HG03159 (cell line): ENCODE data around the gene GCHFR.

Source experiments
- ATAC-seq: cut with Tn5 transposase; IDR thresholded peaks from one replicate; pipeline ENCODE4 v1.9.1; 2021; ENCODE audit warnings: mild to moderate bottlenecking, moderate library complexity; ENCODE audit not compliant: unreplicated experiment

The GCHFR gene

DNA sequence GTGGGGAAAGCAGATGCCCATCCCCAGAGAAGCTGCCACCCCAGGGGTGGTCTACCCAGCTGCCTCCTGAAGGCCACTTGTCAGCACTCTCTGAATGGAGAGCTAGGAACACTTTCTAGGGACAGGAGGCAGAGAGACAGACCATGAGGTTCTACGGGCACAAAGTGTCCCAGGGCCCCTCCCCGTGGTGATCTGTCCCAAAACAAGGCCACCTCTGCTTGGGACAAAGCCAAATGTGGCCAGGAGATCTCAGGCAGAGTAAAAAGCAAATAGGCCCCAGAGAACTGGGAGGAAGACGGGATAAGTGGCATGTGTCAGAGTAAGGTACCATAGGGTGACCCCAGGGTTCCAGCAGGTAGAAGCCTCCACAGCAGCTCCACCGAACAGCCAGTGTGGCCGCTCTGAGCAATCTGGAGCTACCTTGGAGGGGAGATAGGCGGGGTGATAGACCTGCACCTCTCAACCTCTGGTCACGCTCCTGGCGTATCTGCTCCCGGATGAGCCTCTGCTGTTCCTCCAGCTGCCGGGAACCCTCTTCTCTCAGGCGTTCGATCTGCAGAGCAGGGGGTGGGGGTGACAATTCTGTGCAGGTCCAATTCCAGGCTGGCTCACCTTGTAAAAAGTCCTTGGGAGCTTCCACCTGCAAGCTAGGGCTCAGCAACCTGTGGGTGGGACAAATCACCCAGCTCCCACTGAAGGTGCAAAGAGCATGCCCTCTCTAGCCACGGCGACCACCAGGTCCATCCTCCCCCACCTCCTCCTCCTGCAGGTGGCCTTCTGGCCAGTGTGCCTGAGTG lies 12.1 kb downstream of the GCHFR start:
- ATAC-seq: no peak

DNA sequence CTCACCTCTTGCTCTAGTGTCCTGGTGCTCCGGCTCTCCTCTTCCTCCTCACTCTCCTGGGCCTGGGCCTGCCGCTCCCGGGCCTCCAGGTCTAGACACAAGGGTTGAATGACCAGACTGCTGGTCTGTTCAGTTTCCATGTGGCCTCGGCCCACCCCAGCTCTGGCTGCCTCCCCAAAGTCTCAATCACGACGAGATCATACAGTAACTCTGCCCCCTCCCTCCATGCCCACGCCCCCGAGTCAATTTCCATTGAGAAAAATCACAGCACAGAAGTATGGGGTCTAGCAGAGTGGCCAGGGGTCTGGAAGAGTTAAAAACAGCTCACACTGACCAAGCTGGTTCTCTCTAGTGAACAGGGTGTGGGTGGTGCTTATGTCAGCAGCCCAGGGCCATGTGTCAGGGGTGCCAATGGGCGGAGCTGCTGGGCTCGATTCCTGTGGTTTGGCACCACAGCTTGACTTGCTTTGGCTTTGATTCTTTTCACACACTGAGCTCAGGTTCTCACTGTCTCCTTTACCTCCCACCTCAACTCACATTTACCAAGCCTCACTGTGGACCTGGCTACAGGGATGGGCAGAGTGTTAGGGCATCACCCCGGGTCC lies 12.8 kb downstream of the GCHFR start:
- ATAC-seq: no peak

DNA sequence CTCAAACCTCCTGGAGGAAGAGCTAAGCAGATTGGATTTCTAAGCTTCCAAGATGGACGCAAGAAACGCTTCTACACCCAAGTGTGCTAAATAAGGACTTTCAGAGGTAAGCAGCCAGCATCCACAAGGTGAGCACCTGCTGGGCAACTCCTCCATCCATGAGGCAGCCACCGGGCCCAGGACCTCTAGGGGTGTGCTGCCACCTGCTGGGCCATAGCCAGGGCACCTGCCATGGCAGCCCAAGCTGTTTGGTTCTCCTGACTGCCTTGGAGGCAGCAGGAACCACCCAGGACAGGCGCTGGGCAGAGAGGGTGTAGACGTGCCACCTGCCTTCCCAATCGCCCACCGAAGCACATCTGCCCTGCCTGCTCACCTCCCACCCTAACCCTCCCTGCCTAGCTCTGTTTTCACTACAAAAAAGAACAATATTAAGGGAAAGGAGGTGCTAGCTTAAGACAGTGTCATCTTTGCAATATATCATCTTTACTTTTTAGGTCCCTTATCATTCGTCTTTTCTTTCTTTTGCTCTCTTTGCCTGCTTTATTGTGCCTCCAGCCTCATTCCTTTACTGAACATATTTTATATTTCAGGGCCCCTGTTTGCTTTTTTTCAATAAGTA lies 18.9 kb downstream of the GCHFR start:
- ATAC-seq: no peak

DNA sequence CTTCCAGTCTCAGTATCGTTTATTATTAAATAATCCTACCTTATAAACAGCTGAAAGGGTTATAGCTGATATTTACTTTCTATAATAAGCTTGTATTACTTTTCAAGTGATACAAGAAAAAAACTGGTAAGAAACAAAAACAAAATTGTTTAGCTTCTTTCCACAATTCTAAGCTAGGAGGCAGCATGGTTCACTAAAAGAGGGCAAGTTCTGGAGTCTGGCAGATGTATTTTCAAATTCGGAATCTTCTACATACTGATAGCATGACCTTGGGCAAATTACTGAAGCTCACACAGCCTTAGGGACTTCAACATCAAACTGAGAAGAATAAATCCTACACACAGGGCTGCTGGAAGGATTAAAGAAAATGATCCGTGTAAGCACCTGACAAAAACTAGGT lies 21.3 kb downstream of the GCHFR start:
- no peak for ATAC-seq

DNA sequence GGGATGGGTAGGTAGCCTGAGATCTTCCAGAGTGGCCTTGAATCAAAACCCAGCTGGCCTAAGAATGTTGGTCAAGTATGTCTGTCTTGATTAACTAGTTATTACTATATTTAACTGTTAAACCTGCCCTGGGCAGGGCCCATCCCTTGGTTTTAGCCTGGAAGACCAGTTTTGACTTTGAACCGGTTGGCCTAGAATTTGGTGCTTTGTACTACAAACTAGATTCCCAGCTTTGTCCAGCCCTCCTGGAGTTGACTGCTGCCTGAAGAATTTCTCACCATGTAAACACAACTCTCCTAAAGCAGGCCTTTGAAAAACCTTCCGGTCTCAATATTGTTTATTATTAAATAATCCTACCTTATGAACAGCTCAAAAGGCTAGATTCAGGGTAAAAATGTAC lies 21.9 kb downstream of the GCHFR start:
- no peak for ATAC-seq

DNA sequence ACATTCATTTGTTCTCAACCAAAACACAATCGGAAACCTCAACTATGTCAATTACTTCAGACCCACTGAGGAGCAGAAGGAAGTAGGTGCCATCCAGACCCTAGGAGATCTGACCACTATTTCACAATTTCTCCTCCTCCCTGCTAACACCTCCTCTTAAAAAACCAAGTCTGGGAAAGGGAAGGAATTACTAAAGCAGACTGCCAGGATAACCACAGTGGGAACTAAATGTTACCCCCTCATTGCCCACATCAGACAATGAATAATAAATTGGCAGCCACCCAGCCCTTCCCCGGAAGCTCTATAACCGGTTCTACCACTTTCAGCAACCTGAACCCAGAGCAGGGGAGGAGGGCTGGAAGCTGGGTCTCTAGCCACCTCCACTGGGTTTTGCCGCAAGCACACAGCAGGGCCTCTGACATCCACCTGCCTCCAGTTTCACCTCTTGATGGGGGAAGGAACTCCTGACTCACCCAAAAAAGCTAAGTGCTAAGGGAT lies 23.5 kb downstream of the GCHFR start:
- ATAC-seq: no peak

DNA sequence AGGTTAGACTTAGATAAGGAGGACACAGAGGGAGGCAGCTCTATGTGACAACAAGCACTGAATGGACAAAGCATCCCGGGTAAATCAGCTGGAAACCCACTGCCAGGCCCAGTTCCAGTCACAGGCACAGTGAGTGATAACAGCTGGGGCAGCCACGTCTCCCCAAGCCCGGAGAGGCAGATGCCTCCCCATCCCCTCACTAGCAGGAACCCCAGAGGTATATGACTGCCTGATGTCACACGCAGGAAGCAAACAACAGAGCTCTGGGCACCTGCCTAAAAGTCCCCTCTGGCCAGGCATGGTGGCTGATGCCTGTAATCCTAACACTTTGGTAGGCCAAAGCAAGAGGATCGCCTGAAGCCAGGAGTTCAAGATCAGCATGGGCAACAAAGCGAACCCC lies 24.1 kb downstream of the GCHFR start:
- ATAC-seq: no peak

DNA sequence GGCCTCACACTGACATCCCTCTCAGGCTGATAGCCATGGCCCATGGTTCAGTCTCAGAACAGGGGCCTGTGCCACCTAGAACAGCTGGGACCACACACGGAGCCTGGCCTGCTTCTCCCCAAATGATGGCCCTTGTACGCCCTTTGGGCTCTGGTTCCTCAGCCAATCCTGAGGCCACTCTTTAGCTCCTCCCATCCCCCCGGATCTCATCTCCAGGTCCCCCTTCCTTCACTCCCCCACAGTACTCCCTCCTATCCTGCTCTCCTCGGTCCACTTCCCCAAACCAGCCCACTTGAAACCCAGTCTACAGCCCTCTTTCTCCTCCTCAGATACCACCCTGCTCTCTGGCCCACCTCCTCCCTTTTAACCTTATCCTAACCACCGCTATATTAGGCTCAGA lies 25.3 kb downstream of the GCHFR start:
- ATAC-seq: no peak

DNA sequence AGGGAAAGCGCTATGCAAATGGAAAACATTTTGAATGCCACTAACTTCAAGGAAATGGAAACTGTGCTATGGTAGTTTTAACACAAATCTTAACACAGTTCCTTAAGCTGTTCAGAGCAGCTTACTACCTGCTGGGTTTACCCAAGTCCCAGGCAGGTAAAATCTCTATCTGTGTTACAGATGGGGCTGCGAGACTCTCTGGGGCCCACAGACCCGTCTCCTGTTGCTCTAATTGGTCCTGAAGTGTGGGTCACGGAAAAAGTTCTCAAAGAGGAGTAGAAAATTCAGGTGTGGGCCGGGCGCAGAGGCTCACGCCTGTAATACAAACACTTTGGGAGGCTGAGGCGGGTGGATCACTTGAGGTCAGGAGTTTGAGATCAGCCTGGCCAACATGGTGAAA lies 26.1 kb downstream of the GCHFR start:
- no peak for ATAC-seq

DNA sequence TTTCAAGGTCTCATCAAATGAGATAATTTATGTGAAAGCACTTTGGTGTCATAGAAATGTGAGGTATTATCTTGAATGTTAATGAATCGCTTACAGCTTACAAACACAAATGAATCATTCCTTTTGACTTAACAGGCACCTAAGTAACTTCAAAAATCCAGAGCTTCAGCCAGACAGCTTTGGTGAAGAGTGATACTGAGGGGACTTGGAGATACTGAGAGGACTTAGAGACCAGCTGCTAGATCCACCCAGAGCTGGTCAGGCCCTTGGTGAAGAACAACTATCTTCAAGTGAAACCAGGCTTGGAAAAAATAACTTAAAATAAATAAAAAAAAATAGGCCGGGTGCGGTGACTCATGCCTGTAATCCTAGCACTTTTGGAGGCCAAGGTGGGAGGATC lies 26.9 kb downstream of the GCHFR start:
- ATAC-seq: no peak

DNA sequence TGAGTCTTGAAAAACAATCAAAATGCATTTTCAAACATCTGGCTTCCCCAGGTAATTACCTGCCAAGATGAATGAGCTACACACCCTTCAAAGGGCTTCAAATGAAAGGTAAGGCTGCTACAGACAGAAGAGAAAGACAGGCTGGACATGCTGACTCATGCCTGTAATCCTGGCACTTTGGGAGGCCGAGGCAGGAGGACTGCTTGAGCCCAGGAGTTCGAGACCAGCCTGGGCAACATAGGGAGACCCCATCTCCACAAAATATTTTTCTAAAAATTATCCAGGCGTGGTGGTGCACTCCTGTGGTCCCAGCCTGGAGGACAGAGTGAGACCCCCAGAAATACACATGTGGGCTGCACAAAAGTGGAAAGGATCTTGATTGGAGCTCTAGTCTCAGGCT lies 28.5 kb downstream of the GCHFR start:
- no peak for ATAC-seq

DNA sequence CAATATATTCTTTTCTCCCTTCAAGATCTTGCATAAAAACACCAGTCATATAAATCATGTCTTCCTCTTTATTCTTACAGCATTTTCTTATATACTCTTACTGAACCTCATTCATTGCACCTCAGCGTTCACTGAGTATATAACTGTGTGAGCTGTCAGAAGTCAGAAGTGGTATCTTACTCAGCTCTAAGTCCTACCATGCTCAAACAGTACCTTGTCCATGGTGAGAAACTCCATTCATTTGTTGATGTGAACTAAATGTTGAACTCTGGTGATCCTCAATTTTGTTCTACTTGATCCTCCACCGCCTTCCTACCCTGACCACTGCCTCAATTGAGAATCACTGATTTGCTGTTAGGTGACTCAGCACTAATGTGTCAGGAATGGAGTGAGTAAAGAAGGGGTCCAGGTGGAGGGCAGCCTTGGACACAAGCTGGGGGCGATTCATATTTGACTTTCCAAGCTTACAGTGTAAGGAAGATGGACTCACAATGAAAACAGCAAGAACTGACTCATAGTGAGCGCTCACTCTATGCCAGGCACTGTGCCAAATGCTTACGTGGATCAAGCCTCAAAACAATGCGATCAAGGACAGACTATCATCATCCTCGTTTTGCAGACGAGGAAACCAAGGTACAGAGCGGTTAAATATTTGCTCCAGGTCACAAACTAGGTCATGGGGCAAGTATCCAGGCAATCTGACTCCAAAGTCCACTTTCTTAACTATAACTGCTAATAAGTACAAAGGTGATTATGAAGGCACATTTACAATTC lies 29.5 kb downstream of the GCHFR start:
- ATAC-seq: no peak

DNA sequence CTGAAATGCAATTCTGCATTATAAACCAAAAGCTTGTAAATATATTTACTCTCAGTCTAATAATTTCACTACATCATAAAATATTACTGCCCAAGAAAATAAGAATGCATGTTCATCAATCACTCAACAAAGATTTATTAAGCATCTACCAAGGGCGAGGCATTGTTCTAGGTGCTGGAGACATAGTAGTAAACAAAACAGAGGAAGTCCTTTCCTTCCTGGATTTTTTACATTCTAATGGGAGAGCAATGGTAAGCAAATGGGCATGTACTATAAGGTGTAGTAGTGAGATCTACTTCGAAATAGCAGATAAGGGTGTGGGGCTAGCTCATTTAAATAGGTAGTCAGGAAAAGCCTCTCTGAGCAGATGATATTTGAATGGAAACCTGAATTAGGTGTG lies 32.2 kb downstream of the GCHFR start:
- ATAC-seq: no peak

DNA sequence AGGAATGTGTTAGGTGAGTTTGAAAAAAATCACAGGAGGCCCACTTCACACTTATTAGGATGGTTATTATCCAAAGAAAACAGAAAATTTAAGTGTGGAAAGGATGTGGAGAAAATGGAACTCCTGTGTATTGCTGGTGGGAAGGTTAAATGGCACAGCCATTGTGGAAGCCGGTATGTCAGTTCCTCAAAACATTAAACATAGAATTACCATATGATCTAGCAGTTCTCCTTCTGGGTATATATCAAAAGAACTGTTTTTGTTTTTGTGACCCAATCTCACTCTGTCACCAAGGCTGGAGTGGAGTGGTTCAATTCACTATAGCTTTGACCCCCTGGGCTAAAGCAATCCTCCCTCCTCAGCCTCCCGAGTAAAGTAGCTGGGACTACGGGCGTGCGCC lies 32.6 kb downstream of the GCHFR start:
- ATAC-seq: no peak

DNA sequence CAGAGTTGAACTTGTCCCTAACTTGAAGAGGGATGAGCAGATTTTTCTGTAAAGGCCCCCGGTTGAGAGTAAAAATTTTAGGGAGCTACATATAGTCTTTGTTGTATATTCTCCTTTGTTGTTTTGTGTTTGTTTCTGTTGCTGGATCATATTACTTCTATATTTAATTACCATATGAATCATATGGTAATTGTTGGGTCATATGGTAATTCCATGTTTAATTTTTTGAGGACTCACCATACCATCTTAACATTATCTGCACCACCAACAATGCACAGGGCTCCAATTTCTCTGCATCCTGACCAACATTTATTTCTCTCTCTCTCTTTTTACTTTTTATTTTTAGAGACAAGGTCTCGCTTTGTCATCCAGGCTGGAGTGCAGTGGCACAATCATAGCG lies 35.7 kb downstream of the GCHFR start:
- ATAC-seq: no peak

DNA sequence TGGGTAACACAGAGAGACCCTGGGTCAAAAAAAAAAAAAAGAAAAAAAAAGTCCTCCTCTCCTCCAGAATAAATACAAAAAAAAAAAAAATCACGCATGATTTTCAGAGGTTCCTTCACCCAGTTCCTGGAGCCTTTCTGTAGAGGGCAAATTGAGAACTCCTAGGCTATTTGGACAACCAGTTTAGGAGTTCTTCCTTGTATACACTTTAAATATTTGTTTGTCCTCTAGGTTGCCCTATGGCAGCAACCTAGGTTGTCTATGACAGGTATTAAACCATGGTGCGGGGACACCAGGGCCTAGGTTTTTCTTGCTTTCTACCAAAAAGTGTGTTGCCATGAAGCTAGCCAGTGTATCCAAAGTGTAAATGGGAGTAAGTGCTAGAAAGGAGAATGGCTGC lies 39.2 kb downstream of the GCHFR start:
- ATAC-seq: no peak

DNA sequence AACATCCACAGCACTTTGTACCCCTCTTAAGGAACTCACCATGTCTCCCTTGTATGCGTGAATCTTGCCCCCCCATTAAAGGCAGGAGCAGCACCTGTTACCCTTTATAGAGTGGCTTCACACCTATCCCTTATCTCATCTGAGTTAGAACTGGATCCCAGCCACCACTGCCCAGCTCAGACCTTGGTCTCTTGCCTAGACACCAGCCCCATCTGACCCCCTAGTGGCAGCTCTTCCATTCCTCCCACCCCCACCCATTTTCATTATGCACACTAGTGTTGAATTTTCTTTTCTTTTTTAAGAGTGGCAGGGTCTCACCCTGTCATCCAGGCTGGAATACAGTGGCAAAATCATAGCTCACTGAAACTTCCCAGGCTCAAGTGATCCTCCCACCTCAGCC lies 39.8 kb downstream of the GCHFR start:
- no peak for ATAC-seq

DNA sequence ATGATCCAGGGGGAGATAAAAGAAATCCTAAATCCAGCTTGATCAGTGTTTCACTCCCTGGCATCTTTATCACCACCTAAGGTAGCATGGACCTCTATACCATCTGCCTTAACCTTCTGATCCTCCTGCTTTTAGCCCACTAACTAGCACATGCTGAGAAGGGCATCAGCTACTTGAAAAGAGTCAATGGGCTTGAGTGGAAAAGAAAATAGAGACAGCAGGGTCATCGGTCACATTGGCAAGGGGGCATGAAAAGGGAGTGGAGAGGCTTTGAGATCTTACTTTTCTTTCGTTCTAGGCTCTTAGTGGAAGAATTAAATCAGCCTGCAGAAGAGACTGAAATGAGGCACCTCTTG lies 42.8 kb downstream of the GCHFR start:
- no peak for ATAC-seq

DNA sequence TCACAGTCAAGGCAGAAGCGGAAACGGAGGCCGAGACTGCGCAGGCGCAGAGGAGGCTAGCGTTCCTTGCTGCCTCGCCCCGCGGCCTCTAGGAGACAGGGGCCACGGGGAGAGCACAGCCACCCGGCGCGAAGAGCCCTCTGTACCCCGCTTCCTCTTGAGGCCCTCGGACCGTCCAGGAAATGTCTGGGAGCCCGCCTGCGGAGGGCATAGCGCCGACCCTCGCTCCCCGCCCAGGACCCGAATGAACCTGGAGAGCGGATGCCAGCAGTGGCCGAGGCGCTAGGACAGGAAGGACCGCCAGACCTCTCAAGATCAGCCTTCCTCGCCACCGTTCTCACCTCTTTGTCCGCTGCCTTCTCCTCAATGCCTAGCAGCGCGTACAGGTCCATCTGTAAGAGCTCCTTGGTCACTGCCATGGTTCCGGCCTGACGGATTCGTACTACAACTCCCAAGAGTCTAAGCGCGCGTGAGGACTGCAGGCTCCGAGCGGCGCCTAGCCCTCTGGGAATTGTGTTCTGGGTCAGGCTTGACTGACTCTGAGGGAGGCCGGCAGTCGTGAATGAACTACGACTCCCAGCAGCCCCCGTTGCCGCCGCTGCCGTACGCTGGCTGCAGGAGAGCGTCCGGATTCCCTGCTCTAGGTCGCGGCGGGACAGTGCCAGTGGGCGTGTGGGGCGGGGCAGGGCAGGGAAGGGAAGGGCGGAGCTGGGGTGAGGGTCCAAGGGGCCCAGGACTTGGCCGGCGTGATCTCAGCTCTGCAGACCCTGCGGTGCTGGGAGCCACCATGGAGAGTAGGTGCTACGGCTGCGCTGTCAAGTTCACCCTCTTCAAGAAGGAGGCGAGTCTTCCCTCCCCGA lies 43.4 kb downstream of the GCHFR start, which contains the start of the genes DNAJC17 and ZFYVE19:
Gene DNAJC17 (minus strand): TSS at position 446 of the 860 bp plus-strand sequence. CDS start 27 bp downstream, at position 419.
Gene ZFYVE19 (plus strand): TSS at position 62 of the 860 bp plus-strand sequence. CDS start 501 bp downstream, at position 563.
- ATAC-seq: peak; percentile 93

DNA sequence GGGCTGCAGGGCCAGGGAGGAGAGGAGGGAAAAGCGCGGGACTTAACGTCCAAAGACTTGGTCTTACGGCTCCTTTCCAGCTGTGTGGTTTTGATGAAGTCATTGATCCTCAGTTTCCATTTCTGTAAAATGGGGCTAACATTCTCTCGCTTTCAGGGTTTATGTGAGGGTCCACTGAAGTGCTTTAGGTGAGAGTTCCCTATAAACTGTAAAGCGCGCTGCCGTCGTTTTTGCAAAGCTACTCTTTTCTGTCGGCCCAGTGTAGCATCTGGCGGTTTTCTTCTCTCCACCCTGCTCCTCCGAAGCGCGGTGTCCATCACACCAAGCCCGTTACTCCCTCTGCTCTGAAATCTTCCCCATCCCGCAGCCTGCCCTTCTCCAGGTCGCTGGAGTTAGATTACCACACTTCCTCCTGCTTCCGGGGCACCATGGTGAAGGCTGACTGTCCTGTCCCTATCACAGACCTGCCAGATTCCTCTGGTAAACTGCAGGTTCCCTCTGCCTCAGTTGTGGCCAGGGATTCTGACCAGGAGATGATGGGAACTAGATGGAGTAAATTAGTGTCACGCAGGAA lies 44.1 kb downstream of the GCHFR start:
- ATAC-seq: no peak
